HG03565 (cell line): ENCODE measurements around the gene IRX5.

Source experiments
- ATAC-seq: cut with Tn5 transposase; IDR thresholded peaks from one replicate; pipeline ENCODE4 v1.9.1; 2021; ENCODE audit warnings: mild to moderate bottlenecking, moderate library complexity; ENCODE audit not compliant: unreplicated experiment

IRX5 gene

DNA sequence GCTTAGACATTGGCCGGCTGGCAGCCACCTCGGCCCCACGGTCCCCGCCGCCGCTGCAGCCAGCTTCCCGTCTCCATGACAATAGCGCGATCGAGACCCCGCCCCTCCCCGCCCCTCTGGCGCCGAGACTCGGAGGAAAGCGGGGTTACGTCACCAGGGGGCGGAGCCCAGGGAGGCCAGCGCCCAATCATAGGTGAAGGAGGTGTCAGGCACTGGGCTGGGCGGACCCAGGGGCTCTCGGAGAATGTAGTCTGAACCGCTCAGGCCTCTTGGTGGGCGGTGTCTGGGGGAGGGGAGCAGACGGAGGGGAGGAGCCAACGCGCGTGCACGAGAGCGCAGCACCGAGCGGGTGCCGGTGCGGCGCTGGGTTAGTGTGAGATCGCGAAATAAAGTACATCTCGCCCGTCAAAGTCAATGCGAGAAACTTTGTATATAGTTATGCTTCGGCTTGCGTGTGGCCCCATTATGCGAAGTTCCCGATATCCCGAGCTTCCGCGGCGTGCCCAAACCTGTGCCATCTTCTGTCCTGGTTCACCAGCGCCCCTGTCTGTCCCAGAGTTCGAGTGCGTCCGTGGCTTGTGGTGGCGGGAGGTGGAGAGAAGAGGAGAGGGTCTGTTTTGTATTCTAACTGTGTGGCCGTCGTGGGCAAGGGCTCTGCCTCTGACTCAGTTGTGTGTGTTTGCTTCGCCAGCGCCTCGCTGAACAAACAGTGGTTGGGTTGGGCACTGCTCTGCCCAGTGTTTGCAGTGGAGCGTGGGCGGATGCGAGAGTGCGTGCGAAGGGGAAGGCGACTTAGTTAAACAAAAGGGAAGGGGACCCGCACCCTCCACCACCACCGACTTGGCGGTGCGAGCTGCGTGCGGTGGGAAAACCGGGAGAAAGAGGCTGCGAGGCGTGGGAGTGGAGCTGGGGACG, 1.3 kb upstream of the IRX5 start:
- ATAC-seq = peak; percentile 97

DNA sequence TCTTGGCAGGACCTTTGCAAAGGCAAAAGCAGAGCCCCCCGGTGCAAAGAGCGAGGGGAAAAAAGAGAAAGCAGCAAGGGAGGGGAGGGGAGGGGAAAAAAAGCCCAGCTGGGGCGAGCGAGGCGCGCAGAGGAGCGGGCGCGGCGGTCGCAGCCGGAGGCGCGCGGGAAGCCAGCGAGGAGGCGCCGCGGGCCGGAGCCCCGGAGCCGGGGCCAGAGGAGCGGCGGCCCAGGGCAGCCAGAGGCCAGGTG, 129 bp downstream of the IRX5 start:
- no peak for ATAC-seq

- ATAC-seq = no peak
Measured at GRCh38 chr16:54931120-54932014, 702 bp downstream of the IRX5 start.

DNA sequence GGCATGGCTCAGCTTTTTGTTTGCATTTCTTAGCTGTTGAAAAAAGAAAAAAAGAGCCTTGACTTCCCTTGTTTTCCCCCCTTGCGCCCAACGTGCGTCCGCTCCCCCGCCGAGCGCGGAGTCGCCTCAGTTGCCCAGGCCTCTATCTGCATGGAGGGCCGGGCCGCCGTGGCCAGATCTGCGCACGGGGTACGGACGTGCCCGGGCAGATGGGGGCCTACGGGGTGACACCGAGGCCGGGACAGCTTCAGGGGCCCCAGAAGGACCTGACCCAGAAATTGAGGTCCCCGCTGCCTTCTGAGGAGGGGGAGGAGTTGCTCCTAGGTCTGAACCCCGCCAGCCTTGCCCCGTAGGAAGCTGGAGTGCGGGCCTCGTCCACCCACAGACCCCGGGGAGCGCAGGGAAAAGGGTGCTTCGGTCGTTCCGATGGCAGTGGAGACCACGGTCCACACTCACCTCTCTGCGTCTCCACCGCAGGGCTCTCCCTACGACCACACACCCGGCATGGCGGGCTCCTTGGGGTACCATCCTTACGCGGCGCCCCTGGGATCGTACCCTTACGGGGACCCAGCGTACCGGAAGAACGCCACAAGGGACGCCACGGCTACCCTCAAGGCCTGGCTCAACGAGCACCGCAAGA, 1.5 kb downstream of the IRX5 start:
- no peak for ATAC-seq

DNA sequence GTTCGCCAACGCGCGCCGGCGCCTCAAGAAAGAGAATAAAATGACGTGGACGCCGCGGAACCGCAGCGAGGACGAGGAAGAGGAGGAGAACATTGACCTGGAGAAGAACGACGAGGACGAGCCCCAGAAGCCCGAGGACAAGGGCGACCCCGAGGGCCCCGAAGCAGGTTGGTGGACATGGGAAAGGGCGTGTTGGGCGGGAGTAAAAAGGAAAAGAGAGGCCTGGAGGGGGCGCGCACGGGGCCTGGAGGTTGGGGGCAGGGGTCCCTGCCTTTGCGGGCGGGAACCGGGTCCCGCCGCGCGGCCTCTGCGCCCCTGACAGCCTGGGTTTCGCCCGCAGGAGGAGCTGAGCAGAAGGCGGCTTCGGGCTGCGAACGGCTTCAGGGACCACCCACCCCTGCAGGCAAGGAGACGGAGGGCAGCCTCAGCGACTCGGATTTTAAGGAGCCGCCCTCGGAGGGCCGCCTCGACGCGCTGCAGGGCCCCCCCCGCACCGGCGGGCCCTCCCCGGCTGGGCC, 2.1 kb downstream of the IRX5 start:
- ATAC-seq = no peak

- no peak for ATAC-seq
Measured at GRCh38 chr16:54933281-54934011, 2.8 kb downstream of the IRX5 start.

- no peak for ATAC-seq
Measured at GRCh38 chr16:54934481-54935265, 4.0 kb downstream of the IRX5 start.

DNA sequence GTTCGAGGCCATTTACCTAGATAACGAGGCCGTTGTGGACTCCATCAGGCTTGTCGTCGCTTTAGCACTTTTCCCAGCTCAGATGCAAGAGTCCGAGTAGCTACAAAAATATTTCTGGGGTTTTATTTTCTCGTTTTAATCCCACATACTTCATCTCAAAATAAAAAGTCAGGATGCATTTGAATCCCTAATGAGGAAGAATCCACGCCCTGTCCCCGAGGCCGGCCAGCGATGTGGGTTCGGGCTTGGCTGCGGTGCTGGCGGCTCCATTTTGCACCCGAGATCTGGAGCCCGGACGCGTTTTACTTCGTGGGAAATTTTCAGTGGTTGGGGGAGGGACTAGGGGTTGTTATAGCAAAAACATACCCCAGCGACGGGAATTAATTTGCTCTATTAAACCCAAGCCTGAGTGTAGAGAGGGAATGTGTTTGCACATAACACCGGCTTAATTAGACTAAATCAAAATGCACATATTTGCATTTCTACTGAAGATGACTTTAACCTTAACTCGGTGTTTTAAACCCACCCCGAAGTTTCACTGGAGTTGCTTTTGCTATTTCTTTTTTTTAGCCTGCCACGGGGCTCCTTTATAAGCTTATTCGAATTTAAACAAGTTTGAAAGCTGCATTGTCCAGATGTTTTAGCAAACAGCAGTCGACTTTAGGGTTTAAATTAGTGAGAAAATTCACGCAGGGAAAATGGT, 4.8 kb downstream of the IRX5 start:
- no peak for ATAC-seq

DNA sequence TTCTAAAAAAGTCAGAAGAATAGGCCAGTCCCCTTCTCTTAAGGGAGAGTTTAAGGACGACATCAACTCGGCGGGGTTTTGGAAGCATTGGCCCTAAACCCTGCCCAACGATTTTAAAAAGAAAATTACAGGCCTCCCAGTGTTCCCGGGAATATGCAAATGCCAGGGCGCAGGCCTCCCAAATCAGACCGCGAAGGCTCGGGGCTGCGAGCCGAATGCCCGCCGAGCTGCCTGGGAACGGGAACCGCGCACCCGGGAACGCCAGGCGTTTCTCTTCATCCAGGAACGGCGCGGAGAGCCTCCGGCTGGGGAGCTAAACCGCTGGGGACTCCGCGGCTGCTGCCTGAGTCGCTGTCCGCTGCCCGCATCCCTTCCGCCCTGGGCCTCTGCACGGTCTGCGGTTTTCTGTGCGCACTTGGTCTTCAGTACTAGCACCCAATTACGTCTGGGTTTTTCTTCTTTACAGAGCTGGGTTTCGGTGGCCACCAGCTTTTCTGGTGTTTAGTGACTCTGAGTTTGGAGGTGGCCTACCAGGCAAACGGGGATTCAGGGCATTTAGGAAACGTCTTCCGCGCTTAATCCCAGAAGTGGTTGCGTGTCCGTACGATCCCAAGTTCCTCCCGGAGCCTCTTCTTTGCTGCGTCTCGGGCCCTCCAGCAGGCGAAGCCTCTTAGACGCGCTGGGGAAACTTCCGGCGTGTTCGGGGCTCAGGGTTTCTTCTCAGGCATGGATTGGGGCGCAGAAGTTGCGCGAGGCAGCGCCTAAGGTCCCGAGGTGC, 5.7 kb downstream of the IRX5 start:
- no peak for ATAC-seq

- no peak for ATAC-seq
Measured at GRCh38 chr16:54936979-54937670, 6.5 kb downstream of the IRX5 start.

- no peak for ATAC-seq
Measured at GRCh38 chr16:54937671-54938211, 7.1 kb downstream of the IRX5 start.

GRCh38 chr16:54938212-54939028, 7.8 kb downstream of the IRX5 start:
- no peak for ATAC-seq

- ATAC-seq = no peak
Measured at GRCh38 chr16:54939029-54939346, 8.3 kb downstream of the IRX5 start.

GRCh38 chr16:54939510-54940278, 9.0 kb downstream of the IRX5 start:
- ATAC-seq = no peak

DNA sequence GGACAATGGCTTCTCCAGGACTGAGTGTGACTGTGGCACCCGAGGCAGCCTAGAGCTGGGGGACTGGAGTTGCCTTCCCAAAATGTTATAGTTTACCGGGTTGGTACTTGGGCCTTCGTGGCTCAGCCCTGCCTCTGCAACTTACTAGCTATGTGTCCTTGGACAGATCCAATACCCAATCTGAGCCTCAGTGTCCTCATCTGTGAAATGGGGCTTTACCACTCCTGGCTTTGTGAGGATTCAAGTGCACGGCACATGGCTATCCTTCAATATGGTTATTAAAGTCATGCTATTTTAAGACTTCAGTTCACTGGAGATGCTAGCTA, 9.6 kb downstream of the IRX5 start:
- no peak for ATAC-seq

DNA sequence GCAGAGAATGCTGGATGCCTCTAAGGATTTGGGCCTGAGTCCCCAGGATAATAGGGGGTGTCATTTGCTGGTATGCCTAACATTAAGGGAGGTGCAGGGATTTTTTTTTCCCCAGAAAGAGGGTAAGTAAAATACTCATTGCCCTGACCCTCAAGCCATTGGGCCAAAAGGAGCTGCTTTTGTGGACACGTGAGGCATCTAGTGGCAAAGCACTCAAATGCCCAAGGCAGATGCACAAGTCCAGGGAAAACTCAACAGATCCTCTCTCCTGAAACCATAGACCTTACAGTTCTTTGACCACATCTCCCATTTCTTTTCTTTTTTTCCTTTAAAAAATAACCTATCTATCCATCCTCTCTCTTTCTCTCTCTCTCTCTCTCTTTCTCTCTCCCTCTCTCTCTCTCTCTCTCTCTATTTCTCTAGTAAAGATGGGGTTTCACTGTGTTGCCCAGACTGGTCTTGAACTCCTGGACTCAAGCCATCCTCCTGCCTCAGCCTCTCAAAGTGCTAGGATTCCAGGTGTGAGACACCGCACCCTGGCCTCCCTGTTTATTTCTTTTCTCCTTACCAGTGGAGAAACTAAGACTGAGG, 11.8 kb downstream of the IRX5 start:
- no peak for ATAC-seq
